Activated CD4-positive, alpha-beta T cell treated with anti-CD3 and anti-CD28 coated beads, Interleukin-2, amount 10 ng/mL, durations not matched to agents 24 days and 14 days (primary cell): Measurements from ENCODE around the gene CNTN5. TPM values are rescaled to one million over a fixed set of nuclear protein-coding genes. Genes with fewer than 3 reads are reported as not detected.

Source experiments
- DNase-seq: peaks from one replicate; pipeline ENCODE4 v3.0.0; 2022
- H3K27ac Mint-ChIP-seq: one replicate; pipeline ENCODE4 v1.8.0; 2022; ENCODE audit warnings: mild to moderate bottlenecking, mixed read lengths
- H3K27me3 Mint-ChIP-seq: one replicate; pipeline ENCODE4 v1.8.0; 2022; ENCODE audit warnings: mixed read lengths
- H3K36me3 Mint-ChIP-seq: one replicate; pipeline ENCODE4 v1.8.0; 2022; ENCODE audit warnings: low read depth, mild to moderate bottlenecking, mixed read lengths
- H3K4me1 Mint-ChIP-seq: one replicate; pipeline ENCODE4 v1.8.0; 2021; ENCODE audit warnings: mixed read lengths
- H3K4me3 Mint-ChIP-seq: one replicate; pipeline ENCODE4 v1.8.0; 2022; ENCODE audit warnings: mild to moderate bottlenecking, moderate library complexity, mixed read lengths
- H3K9me3 Mint-ChIP-seq: one replicate; pipeline ENCODE4 v1.8.0; 2021; ENCODE audit warnings: mixed read lengths
- intact Hi-C: fragments of 100-400 bp; cut with micrococcal nuclease; formaldehyde crosslinking; loops from one replicate; pipeline ENCODE4 v1.15.1; 2023
- total RNA-seq: library from RNA; stranded (reverse); gene quantifications from 2 replicates; pipeline ENCODE4 v1.2.3, GENCODE V29; 2022

Gene CNTN5
- total RNA-seq, 1 donor from 2014 or later: not detected

DNA sequence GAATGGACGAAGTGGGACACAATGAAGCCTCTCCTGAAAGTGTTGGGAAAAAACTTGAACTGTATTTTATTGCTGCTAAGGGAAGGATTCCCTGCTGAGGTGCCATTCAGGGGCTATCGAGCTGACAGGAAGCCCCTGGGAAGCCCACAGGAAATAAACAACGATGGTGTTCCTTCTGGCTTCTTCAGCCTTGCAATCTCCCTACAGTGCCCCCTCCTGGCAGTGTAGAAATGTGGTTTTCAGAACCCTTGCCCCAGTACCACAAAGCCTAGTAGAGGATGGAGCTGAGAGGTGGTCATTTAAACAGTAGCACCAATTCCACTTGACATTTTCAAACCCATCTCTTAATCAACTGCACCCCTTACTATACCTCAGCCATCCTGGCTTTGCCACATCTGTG lies 989.6 kb downstream of the CNTN5 start:
- Mint-ChIP-seq H3K36me3 (no peaks in the 10 kb centered on the region), H3K9me3 (no peaks in the 10 kb centered on the region), H3K27me3 (no peaks in the 10 kb centered on the region), H3K27ac (no peak overlapping the region), H3K4me3 (no peak overlapping the region), H3K4me1 (no peaks in the 10 kb centered on the region)
- intact Hi-C loops: no loop called here
- DNase-seq: no peak

DNA sequence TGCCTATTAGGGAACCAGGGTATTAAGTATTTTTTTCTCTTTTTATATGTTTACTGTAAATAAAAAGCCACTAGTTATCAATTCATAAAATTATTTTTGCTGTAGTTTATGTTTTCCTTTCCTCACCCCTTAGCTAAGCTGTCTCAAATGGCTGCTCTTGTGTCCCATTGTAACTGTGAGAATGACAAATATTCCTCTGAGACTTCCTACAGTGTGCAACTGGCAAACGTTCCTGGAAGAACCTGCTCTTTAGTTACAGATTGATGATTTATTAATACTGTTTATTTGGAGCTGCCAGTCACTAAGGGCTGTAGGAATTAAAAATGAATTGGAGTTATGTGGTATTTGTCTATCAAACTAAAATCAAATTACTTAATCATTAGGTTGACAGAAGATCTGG lies 990.9 kb downstream of the CNTN5 start:
- no peak for DNase-seq
- Mint-ChIP-seq H3K36me3 (no peaks in the 10 kb centered on the region), H3K27ac (no peak overlapping the region), H3K9me3 (no peaks in the 10 kb centered on the region), H3K27me3 (no peaks in the 10 kb centered on the region), H3K4me1 (no peaks in the 10 kb centered on the region), H3K4me3 (no peak overlapping the region)
- intact Hi-C loops: no loop called here

DNA sequence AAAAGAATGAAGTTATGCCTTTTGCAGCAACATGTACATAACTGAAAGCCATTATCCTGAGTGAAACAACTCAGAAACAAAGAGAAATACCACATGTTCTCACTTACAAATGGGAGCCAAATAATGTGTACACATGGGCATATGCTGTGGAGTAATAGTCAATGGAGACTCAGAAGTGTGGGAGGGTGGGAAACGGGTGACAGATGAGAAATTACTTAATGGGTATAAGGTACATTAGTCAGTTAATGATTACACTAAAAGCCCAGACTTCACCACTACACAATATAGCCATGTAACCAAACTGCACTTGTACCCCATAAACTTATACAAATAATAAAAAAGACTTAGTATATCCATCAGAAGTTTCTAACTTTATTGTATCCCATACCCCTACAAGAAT lies 992.3 kb downstream of the CNTN5 start:
- no peaks in the 10 kb centered on the region for H3K36me3 Mint-ChIP-seq

DNA sequence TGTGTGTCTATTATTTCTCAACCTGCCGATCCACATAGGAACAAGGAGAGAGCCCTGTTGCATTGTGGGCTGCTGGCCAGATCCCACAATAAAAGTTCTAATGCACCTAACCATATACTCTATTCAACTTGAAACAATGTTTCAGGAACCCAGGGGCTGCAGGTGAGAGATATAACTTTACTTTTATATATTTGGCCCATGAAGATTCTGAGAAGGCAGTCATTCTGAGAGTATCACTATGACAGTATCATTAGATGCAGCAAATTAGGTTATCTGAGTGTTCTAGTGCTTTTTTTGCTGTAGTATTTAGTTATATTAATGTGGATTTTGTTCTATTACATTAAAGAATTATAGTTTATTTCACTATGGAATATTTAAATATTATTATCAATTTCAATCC lies 1011.2 kb downstream of the CNTN5 start:
- H3K36me3 Mint-ChIP-seq: no peaks in the 10 kb centered on the region
- no peak overlapping the region for H3K4me3 Mint-ChIP-seq
- no peak for DNase-seq
- intact Hi-C loops: no loop called here
- peaks cover 4% of the 10 kb centered on the region for H3K9me3 Mint-ChIP-seq
- no peak overlapping the region for H3K27ac Mint-ChIP-seq
- H3K27me3 Mint-ChIP-seq: no peaks in the 10 kb centered on the region
- H3K4me1 Mint-ChIP-seq: no peaks in the 10 kb centered on the region

More for the DNA sequence above, 992.3 kb downstream of the CNTN5 start:
- Mint-ChIP-seq H3K27me3 (no peaks in the 10 kb centered on the region), H3K4me3 (no peak overlapping the region), H3K27ac (no peak overlapping the region), H3K9me3 (no peaks in the 10 kb centered on the region), H3K4me1 (no peaks in the 10 kb centered on the region)
- intact Hi-C loops: no loop called here
- DNase-seq: no peak

DNA sequence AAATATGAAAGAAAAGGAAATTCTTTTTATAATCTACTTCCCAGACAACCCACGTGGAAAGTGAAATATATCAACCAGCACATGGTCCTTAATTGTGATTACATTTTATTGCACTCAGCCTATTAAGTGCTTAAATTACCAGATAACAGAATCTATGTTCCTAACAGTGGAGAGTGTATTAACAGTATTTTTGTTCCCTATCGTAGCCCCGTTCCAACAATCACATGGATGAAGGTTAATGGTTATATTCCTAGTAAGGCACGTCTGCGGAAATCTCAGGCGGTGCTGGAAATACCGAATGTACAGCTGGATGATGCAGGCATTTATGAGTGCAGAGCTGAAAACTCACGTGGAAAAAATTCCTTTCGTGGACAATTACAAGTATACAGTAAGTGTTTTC lies 1040.3 kb downstream of the CNTN5 start:
- no peak for DNase-seq
- Mint-ChIP-seq H3K4me3 (no peak overlapping the region), H3K9me3 (peaks cover 4% of the 10 kb centered on the region), H3K4me1 (no peaks in the 10 kb centered on the region), H3K27ac (no peak overlapping the region), H3K36me3 (no peaks in the 10 kb centered on the region), H3K27me3 (no peaks in the 10 kb centered on the region)
- intact Hi-C loops: no loop called here

DNA sequence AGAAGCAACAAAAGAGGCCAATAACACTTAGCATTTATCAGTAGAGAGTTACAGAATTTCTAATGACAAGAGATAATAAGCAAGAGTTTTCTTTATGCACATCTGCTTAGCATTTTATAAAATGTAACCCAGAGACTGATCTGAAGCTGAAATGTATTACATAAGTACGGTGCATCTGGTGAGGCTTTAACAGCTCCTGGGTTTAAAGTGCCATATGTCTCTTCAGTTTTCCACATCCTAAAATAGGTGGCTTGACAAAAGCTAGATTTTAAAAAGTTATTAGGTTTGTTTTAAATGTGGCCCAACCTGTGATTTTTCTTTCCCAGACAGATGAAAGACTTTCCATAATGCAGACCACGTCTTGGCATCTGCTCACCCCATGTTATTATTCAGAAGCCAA lies 1045.7 kb downstream of the CNTN5 start:
- H3K9me3 Mint-ChIP-seq: peaks cover 3% of the 10 kb centered on the region
- no peaks in the 10 kb centered on the region for H3K27me3 Mint-ChIP-seq

DNA sequence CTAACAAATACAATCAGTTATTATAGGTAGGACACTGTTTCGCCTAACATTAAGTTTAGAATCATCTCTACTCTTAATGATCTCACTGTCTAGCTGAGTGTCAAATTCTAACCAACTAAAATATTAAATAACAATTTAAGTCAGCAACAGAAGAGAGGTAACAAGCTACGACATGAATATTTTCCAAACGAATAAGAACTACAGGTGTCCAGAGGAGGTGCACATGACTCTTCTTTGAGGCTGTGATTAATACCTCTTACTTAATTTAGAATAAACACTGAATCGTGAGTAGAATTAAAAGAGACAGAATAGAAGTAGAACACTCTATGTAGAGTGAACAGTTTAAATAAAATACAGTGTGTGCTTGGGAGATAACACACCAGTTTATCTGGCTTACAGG lies 1047.4 kb downstream of the CNTN5 start:
- no peak for DNase-seq
- intact Hi-C loops: no loop called here
- Mint-ChIP-seq H3K4me3 (no peak overlapping the region), H3K27me3 (no peaks in the 10 kb centered on the region), H3K4me1 (no peaks in the 10 kb centered on the region), H3K36me3 (no peaks in the 10 kb centered on the region), H3K27ac (no peak overlapping the region), H3K9me3 (peaks cover 3% of the 10 kb centered on the region)

More for the DNA sequence above, 1045.7 kb downstream of the CNTN5 start:
- Mint-ChIP-seq H3K4me1 (no peaks in the 10 kb centered on the region), H3K27ac (no peak overlapping the region), H3K36me3 (no peaks in the 10 kb centered on the region), H3K4me3 (no peak overlapping the region)
- no peak for DNase-seq
- intact Hi-C loops: no loop called here

DNA sequence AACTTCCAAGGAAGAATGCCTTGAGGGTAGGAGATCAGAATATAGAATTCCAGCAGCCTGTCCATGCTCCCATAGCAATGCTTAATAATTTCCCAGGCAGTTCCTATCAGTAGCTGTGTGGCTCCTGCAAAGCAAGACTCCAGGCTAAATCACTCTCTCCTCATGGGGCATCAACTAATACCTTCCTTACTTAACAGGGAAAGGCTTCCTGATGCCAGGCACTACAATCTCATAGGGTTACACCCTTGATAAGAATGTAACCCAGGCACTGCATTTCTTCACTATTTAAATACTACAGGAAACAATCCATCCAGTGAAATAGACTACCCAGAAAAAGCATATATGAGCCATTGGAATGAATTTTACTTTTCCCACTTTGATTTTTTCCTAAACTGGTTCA lies 1051.4 kb downstream of the CNTN5 start:
- H3K36me3 Mint-ChIP-seq: no peaks in the 10 kb centered on the region
- no peak overlapping the region for H3K27ac Mint-ChIP-seq
- peaks cover 3% of the 10 kb centered on the region for H3K9me3 Mint-ChIP-seq
- H3K4me3 Mint-ChIP-seq: no peak overlapping the region
- no peaks in the 10 kb centered on the region for H3K27me3 Mint-ChIP-seq
- H3K4me1 Mint-ChIP-seq: no peaks in the 10 kb centered on the region
- intact Hi-C loops: no loop called here
- DNase-seq: no peak

DNA sequence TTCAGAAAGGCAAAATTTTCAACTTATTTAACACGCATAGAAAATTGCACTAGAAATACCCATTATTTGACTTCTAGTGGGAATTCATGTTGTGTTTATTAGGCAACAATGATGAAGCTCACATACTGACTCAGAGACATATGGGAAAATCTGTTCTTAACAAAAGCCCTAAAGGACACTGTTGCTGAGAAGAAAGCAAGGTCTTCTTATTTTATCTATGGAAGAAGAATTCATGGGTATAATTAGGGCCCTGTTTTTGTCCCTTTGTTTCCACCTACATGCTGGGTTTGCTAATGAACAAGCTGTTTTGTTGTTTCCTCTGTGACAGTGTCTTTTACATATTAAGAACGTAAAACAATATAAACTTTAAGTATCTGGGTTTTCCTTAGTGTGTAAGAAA lies 1059.6 kb downstream of the CNTN5 start:
- peaks cover 5% of the 10 kb centered on the region for H3K9me3 Mint-ChIP-seq
- DNase-seq: no peak
- no peak overlapping the region for H3K27ac Mint-ChIP-seq
- H3K4me3 Mint-ChIP-seq: no peak overlapping the region
- intact Hi-C loops: no loop called here
- H3K27me3 Mint-ChIP-seq: no peaks in the 10 kb centered on the region
- H3K36me3 Mint-ChIP-seq: no peaks in the 10 kb centered on the region
- H3K4me1 Mint-ChIP-seq: no peaks in the 10 kb centered on the region

DNA sequence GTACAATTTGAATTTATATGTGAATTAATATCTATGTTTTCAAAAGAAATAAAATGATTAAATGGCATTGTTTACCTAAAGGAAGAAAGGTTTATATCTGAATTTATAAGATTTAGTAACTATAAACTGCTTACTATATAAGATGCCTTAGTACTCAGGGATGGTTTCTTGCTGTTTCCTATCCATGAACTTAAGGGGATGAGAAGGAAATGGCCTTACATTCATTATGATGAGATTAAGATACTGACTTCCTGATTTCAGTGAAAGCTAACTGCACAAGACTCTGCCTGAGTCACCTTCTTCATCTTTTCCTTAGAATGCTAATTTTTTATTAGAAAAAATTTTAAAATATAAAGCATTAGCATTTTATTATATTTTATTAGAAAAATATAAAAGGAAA lies 1060.1 kb downstream of the CNTN5 start:
- H3K27me3 Mint-ChIP-seq: no peaks in the 10 kb centered on the region
- no peaks in the 10 kb centered on the region for H3K36me3 Mint-ChIP-seq
- no peak overlapping the region for H3K27ac Mint-ChIP-seq
- no peak for DNase-seq
- intact Hi-C loops: no loop called here
- H3K4me3 Mint-ChIP-seq: no peak overlapping the region
- no peaks in the 10 kb centered on the region for H3K4me1 Mint-ChIP-seq
- peaks cover 5% of the 10 kb centered on the region for H3K9me3 Mint-ChIP-seq

DNA sequence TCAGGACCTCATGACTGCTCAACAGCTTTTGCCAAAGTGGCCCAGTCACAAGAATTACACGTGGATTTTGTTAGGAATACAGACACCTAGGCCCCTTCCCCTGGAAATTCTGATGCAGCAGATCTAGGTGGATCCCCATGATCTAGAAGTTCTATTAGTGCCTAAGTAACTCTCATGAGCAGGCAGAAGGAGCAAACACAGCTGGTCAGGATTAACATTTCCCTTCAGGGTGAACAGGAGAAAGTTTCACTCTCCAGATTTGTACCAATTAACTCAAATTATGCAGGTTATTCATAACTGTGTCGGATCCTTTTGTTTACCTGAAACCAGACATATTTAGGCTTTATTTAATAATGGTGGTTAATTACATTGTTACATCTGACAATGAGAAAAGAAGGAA lies 1072.9 kb downstream of the CNTN5 start:
- H3K27ac Mint-ChIP-seq: no peak overlapping the region
- H3K4me1 Mint-ChIP-seq: no peaks in the 10 kb centered on the region
- DNase-seq: no peak
- peaks cover 4% of the 10 kb centered on the region for H3K9me3 Mint-ChIP-seq
- H3K4me3 Mint-ChIP-seq: no peak overlapping the region
- no peaks in the 10 kb centered on the region for H3K27me3 Mint-ChIP-seq
- no peaks in the 10 kb centered on the region for H3K36me3 Mint-ChIP-seq
- intact Hi-C loops: no loop called here

DNA sequence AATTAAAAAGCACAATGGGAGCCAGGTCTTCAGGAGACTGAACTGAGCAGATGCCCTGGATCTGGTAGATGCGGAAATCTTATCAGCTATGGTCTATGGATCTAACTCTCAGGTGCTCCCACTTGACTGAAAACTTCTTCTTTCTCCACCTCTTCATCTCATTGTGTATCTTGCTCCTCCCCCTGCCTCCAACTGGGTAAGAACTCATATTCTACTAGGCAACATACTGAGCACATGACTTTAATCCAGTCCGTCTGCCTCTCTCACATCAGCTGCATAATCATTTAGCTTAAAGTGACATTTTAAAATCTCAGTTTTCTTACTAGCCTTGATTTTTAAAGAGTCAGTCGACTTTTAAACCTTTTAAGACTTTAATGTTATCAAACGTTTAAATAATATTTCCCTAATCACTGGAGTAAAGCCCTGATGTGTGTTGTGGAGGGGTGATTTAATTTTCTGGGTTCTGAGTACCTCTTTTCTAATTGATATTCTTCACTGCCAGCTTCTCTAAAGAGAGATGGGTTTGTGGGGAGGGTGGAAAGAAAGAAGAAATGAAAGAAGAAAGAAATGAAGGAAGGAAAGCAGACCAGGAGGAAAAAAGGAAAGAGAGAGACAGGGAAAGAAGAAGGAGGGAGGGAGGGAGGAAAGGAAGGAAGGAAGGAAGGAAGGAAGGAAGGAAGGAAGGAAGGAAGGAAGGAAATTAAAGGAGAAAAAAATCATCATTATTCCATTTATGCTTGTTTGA lies 1073.5 kb downstream of the CNTN5 start:
- no peaks in the 10 kb centered on the region for H3K4me1 Mint-ChIP-seq
- no peak overlapping the region for H3K4me3 Mint-ChIP-seq
- peaks cover 4% of the 10 kb centered on the region for H3K9me3 Mint-ChIP-seq
- no peak overlapping the region for H3K27ac Mint-ChIP-seq
- intact Hi-C loops: no loop called here
- no peak for DNase-seq
- no peaks in the 10 kb centered on the region for H3K36me3 Mint-ChIP-seq
- H3K27me3 Mint-ChIP-seq: no peaks in the 10 kb centered on the region

DNA sequence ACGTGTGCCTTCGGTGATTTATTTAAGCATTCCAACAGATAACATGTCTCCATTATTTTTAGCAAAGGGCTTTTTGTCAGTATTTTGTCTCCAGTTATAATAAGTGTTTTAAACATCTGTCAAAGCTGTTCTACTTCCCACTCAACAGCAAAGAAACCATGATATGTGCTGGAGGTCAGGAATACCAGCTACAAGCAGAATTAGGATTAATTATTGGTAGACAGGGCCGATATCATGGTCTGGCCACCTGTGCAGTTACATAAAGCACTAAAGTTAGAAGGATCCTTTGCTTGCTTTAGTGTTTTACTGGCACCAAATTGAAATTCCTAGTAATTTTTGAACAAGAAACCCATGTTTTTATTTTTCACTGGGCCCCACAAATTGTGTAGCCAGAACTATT lies 1075.1 kb downstream of the CNTN5 start:
- no peaks in the 10 kb centered on the region for H3K4me1 Mint-ChIP-seq
- H3K36me3 Mint-ChIP-seq: no peaks in the 10 kb centered on the region
- peaks cover 9% of the 10 kb centered on the region for H3K9me3 Mint-ChIP-seq
- no peaks in the 10 kb centered on the region for H3K27me3 Mint-ChIP-seq
- H3K4me3 Mint-ChIP-seq: no peak overlapping the region
- intact Hi-C loops: no loop called here
- no peak overlapping the region for H3K27ac Mint-ChIP-seq
- DNase-seq: no peak

DNA sequence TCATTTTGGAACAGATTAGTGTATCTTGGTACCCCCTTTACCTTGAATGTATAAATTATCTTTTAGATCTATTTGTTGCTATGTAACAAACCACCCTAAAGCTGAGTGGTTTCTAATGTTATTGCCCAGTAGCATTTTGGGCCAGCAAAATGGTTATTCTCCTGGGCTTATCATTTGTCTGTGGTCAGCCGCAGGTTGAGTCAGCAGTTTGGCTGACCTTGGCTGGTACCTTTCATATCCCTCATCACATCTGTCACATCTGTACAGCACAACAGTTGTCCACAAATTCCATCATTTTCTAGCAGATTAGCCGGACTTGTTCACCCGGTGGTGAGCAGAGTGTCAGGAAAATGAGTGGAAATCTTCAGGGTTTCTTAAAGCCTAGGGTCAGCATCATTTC lies 1077.8 kb downstream of the CNTN5 start:
- Mint-ChIP-seq H3K4me3 (no peak overlapping the region), H3K4me1 (no peaks in the 10 kb centered on the region), H3K9me3 (peaks cover 18% of the 10 kb centered on the region), H3K36me3 (no peaks in the 10 kb centered on the region), H3K27me3 (no peaks in the 10 kb centered on the region), H3K27ac (no peak overlapping the region)
- intact Hi-C loops: no loop called here
- no peak for DNase-seq
